Measurements from ENCODE around the gene SYNE2.
"Not testable (repeated sequence)": the region's sequence is repeated elsewhere in the genome, so short reads cannot be mapped to it uniquely, and the experiment has no call there.

The SYNE2 gene

DNA sequence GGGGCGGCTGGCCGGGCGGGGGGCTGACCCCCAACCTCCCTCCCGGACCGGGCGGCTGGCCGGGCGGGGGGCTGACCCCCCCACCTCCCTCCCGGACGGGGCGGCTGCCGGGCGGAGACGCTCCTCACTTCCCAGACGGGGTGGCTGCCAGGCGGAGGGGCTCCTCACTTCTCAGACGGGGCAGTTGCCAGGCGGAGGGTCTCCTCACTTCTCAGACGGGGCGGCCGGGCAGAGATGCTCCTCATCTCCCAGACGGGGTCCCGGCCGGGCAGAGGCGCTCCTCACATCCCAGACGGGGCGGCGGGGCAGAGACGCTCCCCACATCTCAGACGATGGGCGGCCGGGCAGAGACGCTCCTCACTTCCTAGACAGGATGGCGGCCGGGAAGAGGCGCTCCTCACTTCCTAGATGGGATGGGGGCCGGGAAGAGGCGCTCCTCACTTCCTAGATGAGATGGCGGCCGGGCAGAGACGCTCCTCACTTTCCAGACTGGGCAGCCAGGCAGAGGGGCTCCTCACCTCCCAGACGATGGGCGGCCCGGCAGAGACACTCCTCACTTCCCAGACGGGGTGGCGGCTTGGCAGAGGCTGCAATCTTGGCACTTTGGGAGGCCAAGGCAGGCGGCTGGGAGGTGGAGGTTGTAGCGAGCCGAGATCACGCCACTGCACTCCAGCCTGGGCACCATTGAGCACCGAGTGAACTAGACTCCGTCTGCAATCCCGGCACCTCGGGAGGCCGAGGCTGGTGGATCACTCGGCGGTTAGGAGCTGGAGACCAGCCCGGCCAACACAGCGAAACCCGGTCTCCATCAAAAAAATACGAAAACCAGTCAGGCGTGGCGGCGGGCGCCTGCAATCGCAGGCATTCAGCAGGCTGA is 185.3 kb downstream of the SYNE2 start:
- DNase-seq (ENCODE audit: low read depth in 2 of 2), result not testable (repeated sequence)

- DNase-seq (ENCODE audit: low read depth in 2 of 2), result no peak
Observed at GRCh38 chr14:64038841-64039542, 186.2 kb downstream of the SYNE2 start.

GRCh38 chr14:64040044-64040443 is 187.2 kb downstream of the SYNE2 start:
- DNase-seq (ENCODE audit: low read depth in 2 of 2), result no peak

DNA sequence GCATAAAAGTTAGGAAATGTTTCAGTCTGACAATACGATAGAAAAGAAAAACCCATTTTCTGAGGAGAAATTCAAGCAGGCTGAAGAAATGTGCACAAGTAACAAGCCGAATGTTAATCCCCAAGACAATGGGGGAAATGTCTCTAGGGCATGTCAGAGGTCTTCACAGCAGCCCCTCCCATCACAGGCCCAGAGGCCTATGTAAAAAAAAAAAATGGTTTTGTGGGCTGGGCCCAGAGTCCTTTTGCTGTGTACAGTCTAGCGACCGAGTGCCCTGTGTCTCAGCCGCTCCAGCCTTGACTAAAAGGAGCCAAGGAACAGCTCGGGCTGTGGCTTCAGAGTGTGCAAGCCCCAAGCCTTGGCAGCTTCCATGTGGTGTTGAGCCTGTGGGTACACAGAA is 190.5 kb downstream of the SYNE2 start:
- DNase-seq (ENCODE audit: low read depth in 2 of 2), result not testable (repeated sequence)

DNA sequence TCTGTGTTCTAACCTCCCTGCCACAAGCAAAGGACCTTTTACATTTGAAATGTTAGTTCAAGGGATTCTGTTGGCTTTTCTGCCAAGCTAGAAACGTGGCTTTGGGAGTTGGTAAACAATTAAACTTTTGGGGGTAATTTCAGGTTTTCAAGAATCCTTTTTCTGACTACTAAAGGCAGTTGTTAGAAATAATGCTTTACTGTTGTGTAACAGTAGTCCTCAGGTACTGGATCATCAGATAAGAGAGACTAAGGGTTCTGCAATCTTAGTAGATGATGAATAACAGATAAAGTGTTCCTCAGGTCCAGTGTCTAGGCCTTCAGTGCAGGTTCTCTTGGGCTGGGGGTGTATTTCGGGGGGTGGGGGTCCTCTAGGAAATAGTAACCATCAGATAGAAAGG is 192.3 kb downstream of the SYNE2 start:
- no peak for DNase-seq (ENCODE audit: low read depth in 2 of 2)

- no peak for DNase-seq (ENCODE audit: low read depth in 2 of 2)
Observed at GRCh38 chr14:64049616-64050381, 197.0 kb downstream of the SYNE2 start.

DNA sequence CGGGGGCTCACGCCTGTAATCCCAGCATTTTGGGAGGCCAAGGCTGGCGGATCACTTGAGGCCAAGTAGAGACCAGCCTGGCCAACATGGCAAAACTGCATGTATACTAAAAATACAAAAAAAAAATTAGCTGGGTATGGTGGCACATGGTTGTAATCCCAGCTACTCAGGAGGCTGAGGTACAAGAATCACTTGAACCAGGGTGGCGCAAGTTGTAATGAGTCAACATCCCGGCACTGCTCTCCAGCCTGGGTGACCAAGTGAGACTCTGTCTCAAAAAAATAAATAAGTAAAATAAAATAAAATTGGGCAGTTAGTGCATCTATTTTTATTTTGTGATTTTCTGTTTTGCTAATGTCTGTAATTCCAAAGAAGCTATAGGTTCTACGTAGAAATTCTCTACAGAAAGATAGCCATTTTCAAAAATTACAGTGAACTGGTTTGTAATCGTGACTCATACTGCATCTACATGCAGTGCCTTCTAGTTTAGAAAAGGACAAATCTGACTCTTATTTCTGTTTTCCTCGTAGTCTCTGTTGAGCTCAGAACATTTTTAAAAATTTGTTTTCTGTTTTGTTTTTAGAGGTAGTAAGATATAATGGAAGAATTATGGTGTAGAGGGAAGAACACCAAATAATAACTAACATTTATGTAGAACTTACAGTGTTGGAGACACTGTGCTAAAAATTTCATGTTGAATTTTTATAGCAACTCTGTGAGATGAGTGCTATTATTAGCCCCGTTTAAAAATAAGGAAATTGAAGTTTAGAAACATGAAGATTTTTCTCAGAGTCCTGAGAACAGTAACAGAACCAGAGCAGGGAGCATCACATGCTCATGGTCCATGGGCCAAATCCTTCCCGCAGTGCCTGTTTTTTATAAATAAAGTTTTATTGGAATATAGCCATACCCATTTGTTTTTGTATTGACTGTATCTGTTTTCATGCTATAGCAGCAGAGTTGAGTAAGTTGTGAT is 201.2 kb downstream of the SYNE2 start:
- DNase-seq (ENCODE audit: low read depth in 2 of 2), result no peak

DNA sequence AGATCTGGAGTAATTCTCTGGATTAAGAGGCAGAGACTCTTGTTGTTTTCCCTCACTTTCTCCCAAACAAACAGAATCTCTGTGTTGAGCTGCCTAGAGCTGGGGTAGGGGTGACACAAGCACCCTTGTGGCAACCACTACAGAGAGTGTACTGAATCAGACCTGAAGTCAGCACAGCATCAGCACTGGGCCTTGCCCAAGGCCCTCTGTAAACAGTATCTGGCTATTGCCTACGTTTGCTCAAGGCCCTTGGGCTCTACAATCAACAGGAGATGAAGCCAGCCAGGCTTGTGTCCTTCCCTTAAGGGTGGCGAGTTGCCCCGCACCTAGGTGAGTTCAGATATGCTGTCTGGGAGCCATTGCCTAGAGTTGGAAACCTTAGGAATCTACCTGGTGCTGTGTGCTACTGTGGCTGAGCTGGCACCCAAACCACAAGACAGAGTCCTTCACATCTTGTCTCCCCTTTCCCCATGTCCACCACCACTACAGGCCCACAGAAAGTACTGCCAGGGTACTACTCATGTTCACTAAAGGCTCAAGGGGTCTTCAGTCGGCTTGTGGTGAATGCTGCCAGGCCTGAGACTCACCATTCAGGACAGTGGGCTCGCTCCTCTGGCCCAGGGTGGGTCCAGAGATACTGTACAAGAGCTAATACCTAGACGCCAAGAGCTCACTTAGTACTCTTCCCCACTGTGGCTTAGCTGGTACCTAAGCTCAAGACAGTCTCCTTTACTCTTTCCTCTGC is 206.8 kb downstream of the SYNE2 start:
- DNase-seq (ENCODE audit: low read depth in 2 of 2), result no peak

DNA sequence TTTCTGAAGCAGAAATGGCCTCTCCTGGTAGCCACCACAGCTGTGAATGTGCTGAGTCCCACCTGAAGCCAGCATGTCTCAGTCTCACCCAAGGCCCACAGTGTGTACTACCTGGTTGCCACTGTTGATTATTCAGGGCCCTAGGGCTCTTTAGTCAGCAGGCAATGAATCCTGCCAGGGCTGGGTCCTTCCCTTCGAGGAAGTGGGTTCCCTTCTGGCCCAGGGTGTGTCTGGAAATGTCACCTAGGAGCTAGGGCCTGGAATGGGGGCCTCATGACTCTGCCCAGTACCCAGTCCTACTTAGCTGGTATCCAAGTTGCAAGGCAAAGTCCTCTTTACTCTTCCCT is 207.4 kb downstream of the SYNE2 start:
- no peak for DNase-seq (ENCODE audit: low read depth in 2 of 2)

GRCh38 chr14:64060648-64061096 is 207.9 kb downstream of the SYNE2 start:
- DNase-seq (ENCODE audit: low read depth in 2 of 2), result no peak

GRCh38 chr14:64061115-64061514 is 208.3 kb downstream of the SYNE2 start:
- no peak for DNase-seq (ENCODE audit: low read depth in 2 of 2)

GRCh38 chr14:64061706-64062105 is 208.9 kb downstream of the SYNE2 start:
- DNase-seq (ENCODE audit: low read depth in 2 of 2), result no peak

DNA sequence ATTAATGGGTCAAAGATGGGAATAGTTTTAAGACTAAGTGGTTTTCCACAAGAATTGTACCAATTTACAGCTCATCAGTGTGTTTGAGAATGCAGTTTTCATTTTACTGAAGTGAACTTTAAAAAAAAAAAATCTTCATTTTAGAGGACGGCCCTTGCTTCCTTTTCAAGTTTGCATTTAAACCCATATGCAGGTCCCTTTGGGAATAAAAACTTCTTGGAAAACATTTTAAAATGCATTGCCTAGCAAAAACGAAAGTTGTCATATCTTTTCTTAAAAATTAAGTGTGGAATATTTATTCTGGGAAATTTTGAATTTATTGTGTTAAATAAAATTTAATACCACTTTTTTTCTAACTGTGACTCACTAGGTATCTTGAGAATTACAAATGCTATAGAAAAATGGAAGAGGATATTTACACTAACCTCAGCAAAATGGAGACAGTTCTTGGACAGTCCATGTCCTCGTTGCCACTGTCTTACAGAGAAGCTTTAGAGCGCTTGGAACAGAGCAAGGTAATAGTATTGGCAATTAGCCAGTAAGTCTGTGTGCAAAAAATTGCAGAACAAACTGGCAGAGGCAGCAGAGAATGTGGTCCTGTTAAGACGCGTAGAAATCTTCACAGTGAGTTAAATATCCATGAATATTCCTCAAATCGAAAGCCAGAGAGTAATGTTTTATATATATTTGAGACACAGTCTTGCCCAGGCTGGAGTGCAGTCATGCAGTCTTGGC is 209.7 kb downstream of the SYNE2 start:
- no peak for DNase-seq (ENCODE audit: low read depth in 2 of 2)

DNA sequence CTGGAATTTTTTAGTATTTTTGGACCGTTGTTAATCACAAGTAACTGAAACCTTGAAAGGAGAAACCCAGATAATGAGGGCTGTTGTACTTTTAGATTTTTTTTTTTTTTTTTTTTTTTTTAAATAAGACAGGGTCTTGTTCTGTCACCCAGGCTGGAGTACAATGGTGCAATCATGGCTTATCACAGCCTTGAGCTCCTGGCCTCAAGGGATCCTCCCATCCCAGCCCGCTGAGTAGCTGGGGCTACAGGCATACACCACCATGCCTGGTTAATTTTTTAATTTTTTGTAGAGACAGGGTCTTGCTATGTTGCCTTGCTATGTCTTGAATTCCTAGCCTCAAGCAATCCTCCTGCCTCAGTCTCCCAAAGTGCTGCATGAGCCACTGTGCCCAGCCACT is 211.6 kb downstream of the SYNE2 start:
- no peak for DNase-seq (ENCODE audit: low read depth in 2 of 2)

DNA sequence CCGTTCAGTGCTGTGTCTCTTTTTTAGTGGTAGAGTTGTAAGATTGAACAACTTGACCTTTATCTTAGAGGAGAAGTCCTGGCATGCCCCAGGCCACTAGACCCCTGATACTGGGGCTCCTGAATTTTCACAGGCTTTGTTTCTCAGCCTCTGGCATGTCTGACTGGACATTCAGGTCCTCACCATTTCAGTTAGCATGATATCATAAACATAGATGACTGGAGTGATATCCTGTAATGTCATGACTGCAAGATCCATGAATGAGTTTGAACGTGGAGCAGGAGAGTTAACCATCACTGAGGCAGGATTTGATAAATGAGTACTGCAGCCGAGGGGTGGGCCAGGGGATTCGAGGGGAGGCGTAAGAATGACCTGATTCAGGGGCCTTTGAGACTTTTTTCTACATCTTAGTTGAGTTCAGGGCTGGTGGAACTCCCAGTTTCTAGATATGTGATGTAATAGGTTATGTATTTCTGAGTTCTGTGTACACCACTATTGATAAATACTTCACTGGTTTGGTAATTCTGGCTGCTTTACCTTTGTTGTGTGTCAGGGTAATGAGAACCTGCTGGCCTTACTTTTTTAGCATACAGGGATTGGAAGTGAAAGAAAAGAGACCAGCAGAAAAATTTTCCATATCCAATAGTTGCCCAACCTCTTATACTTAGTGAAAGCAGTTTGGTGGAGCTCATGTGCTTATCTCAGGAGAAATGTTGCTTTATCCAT is 217.0 kb downstream of the SYNE2 start:
- no peak for DNase-seq (ENCODE audit: low read depth in 2 of 2)

DNA sequence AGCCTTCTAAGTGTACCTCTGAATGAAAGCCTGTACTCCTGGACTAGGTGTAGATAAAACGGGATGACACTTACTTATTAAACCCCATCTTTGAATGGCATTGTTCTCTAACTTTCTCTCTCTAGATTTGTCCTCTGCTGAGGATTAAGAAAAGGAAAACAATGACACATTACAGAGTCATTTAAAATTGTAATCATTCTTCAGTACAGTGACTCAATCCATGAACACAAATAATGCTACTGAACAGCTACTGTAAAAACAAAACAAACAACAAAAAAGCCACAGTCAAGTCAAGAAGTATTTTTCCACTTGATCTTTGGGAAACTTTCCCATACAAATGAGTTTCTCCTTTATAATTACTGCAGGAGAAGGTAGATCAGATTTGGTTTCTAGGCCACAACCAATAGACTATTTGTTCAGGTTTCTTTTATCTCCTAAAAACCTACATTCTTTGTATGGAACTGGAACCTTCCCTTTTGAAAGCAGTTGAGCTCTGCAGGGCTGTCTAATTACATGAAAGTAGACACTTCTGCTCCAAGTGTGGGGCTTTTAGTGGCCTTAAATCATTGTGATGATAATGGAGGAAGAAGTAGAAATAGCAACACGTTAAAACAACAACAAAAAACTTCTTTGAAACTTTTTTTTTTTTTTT is 222.3 kb downstream of the SYNE2 start:
- no peak for DNase-seq (ENCODE audit: low read depth in 2 of 2)

- DNase-seq (ENCODE audit: low read depth in 2 of 2), result no peak
Observed at GRCh38 chr14:64075613-64076005, 222.8 kb downstream of the SYNE2 start.

GRCh38 chr14:64080452-64080851 is 227.6 kb downstream of the SYNE2 start:
- DNase-seq (ENCODE audit: low read depth in 2 of 2), result no peak
